Dermis blood vessel endothelial cell (primary cell): ENCODE results near the gene RTP1. TPM values are rescaled to one million over a fixed set of nuclear protein-coding genes. Genes with fewer than 3 reads are reported as not detected.

Experiments
- DNase-seq: peaks from one replicate; pipeline ENCODE4 v3.0.0; 2010
- total RNA-seq: library from RNA; depleted of rRNA; stranded (reverse); fragments of >200 nt; gene quantifications from 2 replicates; pipeline ENCODE4 v1.2.3, GENCODE V29; 2014

The RTP1 gene
- total RNA-seq, 1 donor from 2014 or later: not detected

GRCh38 chr3:187243933-187244524 lies 46.7 kb downstream of the RTP1 start:
- DNase-seq: no peak

- DNase-seq: no peak
These were observed 50.1 kb downstream of the RTP1 start for GRCh38 chr3:187247398-187247797.

Other genes starting within 250 kb of the RTP1 start
- gene RPL39L, start 58.0 kb upstream of the RTP1 start, total RNA-seq: 9.7 and 14.6 TPM in 2 replicates
- 0.68 and 2.3 TPM in 2 replicates for gene MASP1, start 94.3 kb downstream of the RTP1 start, total RNA-seq
- 1.7 and 3.1 TPM in 2 replicates for gene RTP4, start 170.9 kb downstream of the RTP1 start, total RNA-seq